Right ventricle myocardium superior (tissue), 1 donor: Measurements from ENCODE around the gene FEN1. TPM values are rescaled to one million over a fixed set of nuclear protein-coding genes. Genes with fewer than 3 reads are reported as not detected.

ENCODE experiments used
- ATAC-seq: fragments of 200-7000 bp; cut with Tn5 transposase; one replicate; pipeline ENCODE4 v1.9.1; 2020; ENCODE audit warnings: mild to moderate bottlenecking; ENCODE audit not compliant: poor library complexity
- DNase-seq: peaks from one replicate; pipeline ENCODE4 v3.0.0-alpha.2; 2020
- intact Hi-C: fragments of 100-400 bp; cut with DNase I; formaldehyde crosslinking; loops from one replicate; pipeline ENCODE4 v1.11.2; 2022
- total RNA-seq: library from RNA; stranded (reverse); fragmentation: NEBNext Ultra II Directional; extraction: Animal tissue kit (Norgen Biotek cat#: 25700); gene quantifications from one replicate; pipeline ENCODE4 v1.2.1, GENCODE V29; 2021
- donor health status: DM: no; HTN: yes; CAD: no; lungs with severe emphysema.

FEN1 gene
- total RNA-seq, 1 donor from 2014 or later, result 6.3 TPM

DNA sequence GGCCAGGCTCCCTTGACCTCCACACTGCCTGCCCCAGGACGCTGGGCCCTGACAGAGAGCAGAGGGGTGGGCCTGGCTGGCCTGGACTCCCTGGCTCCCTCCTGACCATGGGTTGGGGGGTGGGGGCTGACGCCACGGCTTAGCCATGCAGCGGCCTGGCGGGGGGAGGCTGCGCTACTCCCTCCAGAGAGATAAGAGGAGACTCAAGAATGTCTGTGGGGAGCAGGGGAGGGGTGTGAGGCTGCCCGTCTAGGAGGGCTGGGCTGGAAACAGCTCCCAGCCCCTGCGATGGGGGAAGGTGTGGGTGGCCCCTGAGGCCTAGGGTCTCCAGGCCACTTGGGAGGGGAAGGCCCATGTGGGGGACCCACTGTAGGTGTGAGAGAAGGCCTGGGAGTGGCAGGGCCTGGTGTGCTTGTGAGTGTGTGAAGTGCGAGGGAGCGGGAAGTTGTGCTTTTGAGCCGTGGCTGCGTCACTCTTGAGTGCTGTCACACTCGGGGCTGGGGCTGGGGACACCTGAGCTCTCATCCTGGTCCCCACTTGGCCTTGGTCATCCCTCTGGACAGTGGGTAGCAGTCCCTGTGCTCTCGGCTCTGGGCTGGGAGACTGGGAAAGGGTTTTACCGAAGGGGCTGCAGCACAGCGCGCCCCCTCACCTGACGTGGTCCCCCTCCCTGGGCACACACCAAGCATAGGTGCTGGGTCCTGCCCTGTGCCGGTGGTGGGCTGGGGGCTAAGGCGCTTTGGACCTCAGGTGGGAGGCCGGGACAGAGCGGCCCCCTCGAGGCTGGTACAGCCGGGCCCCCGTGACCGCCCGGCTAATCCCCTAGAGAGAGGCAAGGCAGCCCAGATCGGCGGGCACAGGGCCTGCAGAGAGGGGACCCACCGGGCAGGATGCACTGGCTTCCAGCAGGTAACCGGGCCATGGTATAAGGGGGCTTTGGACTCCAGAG lies 37.9 kb upstream of the FEN1 start:
- DNase-seq, result no peak
- intact Hi-C loops, result no loop called here
- no peak for ATAC-seq

DNA sequence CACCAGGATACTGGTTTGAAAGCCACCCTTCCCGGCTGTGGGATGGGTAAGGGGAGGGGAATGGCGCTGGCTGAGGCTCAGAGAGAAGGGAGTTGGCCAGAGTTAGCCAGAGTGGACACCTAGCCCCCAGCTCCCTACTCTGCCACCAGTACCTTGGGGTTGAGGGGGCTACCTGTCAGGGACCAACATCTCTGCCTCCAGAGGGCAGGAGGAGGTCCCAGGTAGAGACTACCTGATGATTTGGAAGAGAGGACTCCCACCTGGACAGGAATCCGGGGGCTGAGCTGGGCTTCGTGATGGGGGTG lies 36.6 kb upstream of the FEN1 start:
- no peak for ATAC-seq
- intact Hi-C loops, result no loop called here
- no peak for DNase-seq

DNA sequence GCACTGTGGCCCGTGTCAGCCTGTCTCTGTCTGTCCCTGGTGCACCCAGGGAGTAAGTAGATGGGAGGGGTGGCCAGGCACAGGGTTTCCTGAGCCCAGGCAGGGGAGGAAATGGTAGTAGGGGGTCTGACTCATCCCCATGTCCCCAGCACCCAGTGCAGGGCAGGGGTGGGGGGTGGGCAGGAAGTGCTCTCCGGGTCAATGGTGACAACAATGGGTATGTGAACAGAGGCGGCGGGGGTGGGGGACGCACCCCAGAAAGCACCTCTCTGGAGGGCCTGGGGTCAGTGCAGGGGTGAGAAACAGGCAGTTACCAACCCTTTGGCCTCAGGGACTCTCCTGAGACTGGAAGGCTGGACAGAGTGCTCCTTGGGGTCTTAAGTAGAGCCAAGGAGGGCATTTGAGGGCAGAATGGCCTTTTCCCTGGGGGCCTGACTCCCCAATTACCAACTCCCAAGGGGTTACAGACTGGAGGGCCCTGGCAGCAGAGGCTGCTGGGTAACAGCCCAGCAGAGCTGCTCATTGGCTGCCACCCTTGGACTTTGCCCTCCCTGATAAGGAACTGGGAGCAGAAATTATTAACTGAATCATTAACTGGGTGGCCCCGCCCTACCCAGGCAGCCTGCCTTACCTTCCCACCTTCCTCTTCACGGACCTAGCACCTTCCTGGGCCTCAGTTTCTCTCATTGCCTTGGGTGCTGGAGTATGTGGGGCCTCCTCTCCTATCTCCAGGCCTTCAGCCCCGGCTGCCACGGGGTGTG lies 36.1 kb upstream of the FEN1 start:
- ATAC-seq (no peak), DNase-seq (no peak)
- intact Hi-C loops, result no loop called here

DNA sequence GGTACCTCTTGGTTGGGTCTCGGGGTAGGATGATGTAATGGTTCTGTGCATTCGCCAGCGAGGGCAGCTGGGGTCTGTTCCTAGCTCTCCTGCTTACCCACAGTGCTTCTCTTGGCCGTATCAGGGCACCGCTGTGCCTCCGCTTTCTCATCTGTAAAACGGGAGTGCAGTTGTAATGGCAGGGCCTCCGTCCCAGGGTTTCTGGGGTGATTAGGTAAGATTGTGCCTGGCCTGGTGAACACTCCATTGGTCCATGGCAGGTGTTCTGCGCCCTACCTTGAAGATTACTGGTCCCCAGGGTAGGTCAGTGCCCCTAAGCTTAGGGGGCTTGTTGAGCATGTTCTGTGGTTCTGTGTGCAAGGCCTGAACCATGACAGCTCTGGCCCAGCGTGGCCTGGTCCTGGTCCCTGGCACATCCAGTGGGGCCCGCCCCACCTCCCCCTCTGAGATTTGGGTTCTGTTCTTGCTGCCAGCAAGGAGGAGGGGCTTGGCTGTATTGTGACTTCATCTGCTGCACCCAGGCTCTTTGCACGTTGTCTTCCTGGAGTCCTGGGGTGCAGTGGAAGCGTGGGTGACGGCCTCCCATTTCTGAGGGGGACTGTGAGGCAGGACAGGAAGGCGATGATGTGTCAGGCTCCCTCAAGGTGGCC lies 35.4 kb upstream of the FEN1 start:
- intact Hi-C loops, result no loop called here
- no peak for ATAC-seq

GRCh38 chr11:61760946-61761345 lies 31.8 kb upstream of the FEN1 start:
- intact Hi-C loops, result no loop called here
- ATAC-seq (no peak), DNase-seq (no peak)

More for the DNA sequence above, 35.4 kb upstream of the FEN1 start:
- DNase-seq, result no peak

DNA sequence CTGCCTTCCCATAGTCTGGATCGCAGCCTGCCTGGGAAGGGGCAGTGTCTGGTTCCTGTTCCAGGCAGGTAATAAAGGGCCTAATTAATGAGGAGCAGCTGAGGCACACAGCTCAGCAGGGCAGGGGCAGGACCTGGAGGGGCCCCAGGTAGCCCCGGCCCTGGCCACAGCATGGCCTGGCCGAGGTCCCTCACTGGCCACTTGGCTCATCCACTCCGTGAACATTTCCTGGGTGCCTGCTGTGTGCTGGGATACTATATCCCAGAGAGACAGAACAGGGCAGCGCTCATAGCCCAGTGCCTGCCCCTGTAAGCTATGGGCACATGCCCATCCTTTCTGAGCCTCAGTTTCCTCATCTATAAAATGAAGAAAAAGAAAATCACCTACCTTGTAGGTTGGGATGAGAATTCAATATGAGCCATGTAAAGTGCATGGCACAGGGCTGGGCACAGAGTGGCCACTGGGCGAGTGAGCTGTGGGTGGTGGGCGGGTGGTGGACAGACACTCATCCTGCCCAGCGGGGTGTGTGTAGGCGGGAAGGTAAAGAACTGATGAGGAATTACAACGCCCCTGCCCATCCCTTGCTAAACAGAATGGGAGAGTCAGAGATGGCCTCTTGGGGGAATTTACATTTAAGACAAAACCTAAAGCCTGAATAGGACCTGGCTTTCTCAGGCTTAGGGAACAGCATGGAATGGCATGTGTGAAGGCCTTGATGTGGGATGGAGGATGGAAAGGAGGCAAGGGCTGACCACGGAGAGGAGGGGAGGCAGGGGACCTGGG lies 31.1 kb upstream of the FEN1 start:
- intact Hi-C loops, result no loop called here
- no peak for ATAC-seq
- no peak for DNase-seq

- ATAC-seq, result no peak
- intact Hi-C loops, result no loop called here
- no peak for DNase-seq
Observed at GRCh38 chr11:61762223-61762615, 30.5 kb upstream of the FEN1 start.

- ATAC-seq, result no peak
- DNase-seq, result no peak
- intact Hi-C loops, result no loop called here
Observed at GRCh38 chr11:61762798-61763197, 29.9 kb upstream of the FEN1 start.

DNA sequence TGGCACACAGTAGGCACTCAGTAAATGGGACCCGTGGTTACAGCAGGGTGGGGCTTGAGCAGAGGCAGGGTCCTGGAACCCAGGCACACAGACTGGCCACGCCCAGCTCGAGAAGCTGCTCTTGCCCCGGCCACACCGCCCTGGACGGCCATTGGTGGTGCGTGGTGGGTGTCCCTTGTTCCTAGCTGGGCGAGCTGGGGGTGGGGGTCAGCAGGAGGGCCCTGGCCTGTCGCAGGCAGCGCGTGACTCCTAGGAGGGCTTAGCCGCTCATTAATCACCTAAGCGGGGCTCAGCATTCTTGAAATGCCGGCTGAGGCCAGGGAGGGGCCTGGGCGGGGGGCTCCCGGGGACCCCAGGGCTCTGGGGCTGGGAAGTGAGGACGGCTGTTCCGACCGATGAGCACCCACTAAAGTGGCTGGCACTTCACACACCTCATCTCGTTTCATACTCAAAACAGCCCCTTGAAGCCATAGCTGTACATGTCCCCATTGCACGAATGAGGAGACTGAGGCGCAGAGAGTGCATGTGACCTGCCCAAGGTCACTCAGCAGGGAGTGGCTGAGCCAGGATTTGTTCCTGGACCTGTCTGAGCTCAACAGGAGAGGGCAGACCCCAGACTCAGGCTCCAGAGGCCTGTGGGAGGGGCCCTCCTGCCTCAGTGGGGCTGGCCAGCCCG lies 28.6 kb upstream of the FEN1 start:
- ATAC-seq, result no peak
- DNase-seq, result no peak
- intact Hi-C loops, result no loop called here

DNA sequence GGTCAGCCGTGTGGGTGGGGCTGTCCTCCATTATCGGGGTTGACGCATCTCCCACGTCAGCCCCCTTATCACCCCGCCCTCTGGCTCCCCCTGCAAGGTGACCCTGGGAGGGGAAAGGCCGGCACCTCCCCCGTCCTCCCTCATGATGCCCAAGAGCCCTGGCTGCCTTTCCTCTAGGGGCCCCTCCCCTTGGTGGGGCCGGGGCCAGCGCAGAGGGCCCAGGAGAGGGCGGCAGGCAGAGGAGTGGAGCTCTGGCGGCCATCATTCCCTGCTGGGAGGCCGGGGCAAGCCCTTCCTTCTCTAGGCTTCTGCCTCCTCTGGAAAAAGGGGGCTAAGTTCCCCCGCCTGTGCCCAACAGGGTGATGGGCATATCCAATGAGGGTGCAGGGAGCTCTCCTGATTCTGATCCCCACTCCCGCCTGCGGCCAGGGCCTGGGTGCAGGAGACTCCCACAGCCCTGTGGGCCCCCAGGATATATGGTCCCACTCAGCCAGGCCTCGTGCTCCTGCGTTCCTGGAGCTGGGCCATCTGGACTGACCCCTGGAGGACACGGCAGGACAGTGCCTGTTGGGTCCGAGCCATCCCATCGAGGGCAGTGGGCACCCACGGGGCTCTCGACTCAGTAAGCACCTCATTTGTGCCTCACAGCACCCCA lies 28.0 kb upstream of the FEN1 start:
- DNase-seq (no peak), ATAC-seq (no peak)
- intact Hi-C loops, result no loop called here

- intact Hi-C loops, result no loop called here
- ATAC-seq (no peak), DNase-seq (no peak)
Observed at GRCh38 chr11:61765550-61766253, 27.0 kb upstream of the FEN1 start.

- ATAC-seq (no peak), DNase-seq (no peak)
- intact Hi-C loops, result no loop called here
Observed at GRCh38 chr11:61766353-61766841, 26.3 kb upstream of the FEN1 start.

DNA sequence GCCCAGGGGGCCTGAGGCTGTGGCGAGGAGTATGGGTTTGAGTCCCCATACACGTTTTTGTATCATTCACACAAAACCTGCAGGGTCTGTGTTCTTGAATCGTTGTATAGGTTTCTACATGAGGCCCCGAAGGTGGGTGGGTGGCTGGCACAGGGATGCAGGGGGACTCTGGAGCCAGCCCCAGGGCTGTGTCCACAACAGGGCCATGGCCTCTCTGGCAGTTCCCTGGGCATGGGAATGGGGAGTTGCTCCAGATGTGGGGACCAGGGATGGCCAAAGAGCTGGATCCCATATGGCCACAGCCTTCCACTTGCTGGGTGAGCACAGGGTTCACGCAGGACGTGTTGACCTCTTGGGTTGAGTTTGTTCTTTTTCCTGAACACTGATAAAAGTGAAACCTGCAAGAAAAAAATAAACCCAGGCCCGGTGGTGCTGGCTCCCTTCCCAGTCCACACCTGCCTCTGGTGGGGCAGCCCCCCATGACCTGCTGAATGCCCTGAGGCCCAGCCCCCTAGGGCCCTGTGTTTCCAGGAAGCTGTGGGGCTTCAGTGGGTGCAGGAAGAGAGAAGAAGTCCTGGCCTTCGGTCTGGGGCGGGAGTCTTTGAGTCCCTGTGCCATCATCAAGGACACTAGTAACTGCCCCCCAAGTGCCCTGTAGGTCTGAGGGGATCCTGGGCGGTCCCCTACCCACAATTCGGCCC lies 24.2 kb upstream of the FEN1 start:
- ATAC-seq (no peak), DNase-seq (no peak)
- intact Hi-C loops, result no loop called here

- intact Hi-C loops, result no loop called here
- DNase-seq (no peak), ATAC-seq (no peak)
Observed at GRCh38 chr11:61769169-61769920, 23.4 kb upstream of the FEN1 start.

GRCh38 chr11:61769946-61770683 lies 22.6 kb upstream of the FEN1 start:
- ATAC-seq (no peak), DNase-seq (no peak)
- intact Hi-C loops, result no loop called here
